Ureter (tissue), 1 donor: ENCODE data around the gene ANKRD23. TPM values are rescaled to one million over a fixed set of nuclear protein-coding genes. Genes with fewer than 3 reads are reported as not detected.

Source experiments
- DNase-seq: peaks from one replicate; pipeline ENCODE4 v3.0.0-alpha.2; 2020; ENCODE audit warnings: low spot score
- total RNA-seq: library from RNA; stranded (reverse); gene quantifications from one replicate; pipeline ENCODE4 v1.2.4, GENCODE V29; 2023
- donor health status: DM: yes; HTN: yes; CAD: no.

The ANKRD23 gene
- total RNA-seq, 1 donor from 2014 or later = 10.2 TPM

- no peak for DNase-seq
Observed at GRCh38 chr2:96838345-96839292, 5.2 kb downstream of the ANKRD23 start.

- DNase-seq = no peak
Observed at GRCh38 chr2:96837575-96837974, 6.2 kb downstream of the ANKRD23 start.

GRCh38 chr2:96835830-96836229 is 8.0 kb downstream of the ANKRD23 start:
- DNase-seq = no peak

GRCh38 chr2:96832754-96833507 is 10.9 kb downstream of the ANKRD23 start:
- DNase-seq = no peak

GRCh38 chr2:96832408-96832753 is 11.4 kb downstream of the ANKRD23 start:
- no peak for DNase-seq

GRCh38 chr2:96831679-96832078 is 12.1 kb downstream of the ANKRD23 start:
- DNase-seq = no peak

GRCh38 chr2:96830044-96830562 is 13.7 kb downstream of the ANKRD23 start:
- no peak for DNase-seq

- DNase-seq = no peak
Observed at GRCh38 chr2:96828874-96829273, 14.9 kb downstream of the ANKRD23 start.

GRCh38 chr2:96828436-96828835 is 15.4 kb downstream of the ANKRD23 start:
- DNase-seq = no peak

GRCh38 chr2:96826546-96827278 is 17.1 kb downstream of the ANKRD23 start:
- no peak for DNase-seq

- no peak for DNase-seq
Observed at GRCh38 chr2:96825057-96825456, 18.8 kb downstream of the ANKRD23 start.

GRCh38 chr2:96824079-96824870 is 19.5 kb downstream of the ANKRD23 start:
- DNase-seq = no peak

- no peak for DNase-seq
Observed at GRCh38 chr2:96823198-96823597, 20.6 kb downstream of the ANKRD23 start.

- DNase-seq = no peak
Observed at GRCh38 chr2:96822786-96823185, 21.0 kb downstream of the ANKRD23 start.

- no peak for DNase-seq
Observed at GRCh38 chr2:96821113-96821675, 22.6 kb downstream of the ANKRD23 start.

- DNase-seq = no peak
Observed at GRCh38 chr2:96819876-96820511, 23.8 kb downstream of the ANKRD23 start.

- no peak for DNase-seq
Observed at GRCh38 chr2:96819128-96819875, 24.5 kb downstream of the ANKRD23 start.

- no peak for DNase-seq
Observed at GRCh38 chr2:96817882-96818281, 25.9 kb downstream of the ANKRD23 start.

- no peak for DNase-seq
Observed at GRCh38 chr2:96816836-96817702, 26.8 kb downstream of the ANKRD23 start.
